Suppressor macrophage treated with lipopolysaccharide for 4 hours (primary cell): ENCODE results near the gene KIF16B.
"Not testable (repeated sequence)": the region's sequence is repeated elsewhere in the genome, so short reads cannot be mapped to it uniquely, and the experiment has no call there.

Experiments
- DNase-seq: peaks from one replicate; pipeline ENCODE4 v3.0.0-alpha.2; 2020

The KIF16B gene

GRCh38 chr20:16472045-16472872 is 101.0 kb downstream of the KIF16B start:
- peak; percentile 59 for DNase-seq

GRCh38 chr20:16469395-16469905 is 103.8 kb downstream of the KIF16B start:
- no peak for DNase-seq

GRCh38 chr20:16462711-16463110 is 110.5 kb downstream of the KIF16B start:
- no peak for DNase-seq

GRCh38 chr20:16459019-16459700 is 114.1 kb downstream of the KIF16B start:
- DNase-seq, result no peak

GRCh38 chr20:16457514-16457913 is 115.7 kb downstream of the KIF16B start:
- DNase-seq, result no peak

GRCh38 chr20:16455324-16455723 is 117.9 kb downstream of the KIF16B start:
- no peak for DNase-seq

- no peak for DNase-seq
Observed at GRCh38 chr20:16451982-16452381, 121.3 kb downstream of the KIF16B start.

GRCh38 chr20:16451001-16451400 is 122.2 kb downstream of the KIF16B start:
- DNase-seq, result no peak

- DNase-seq, result no peak
Observed at GRCh38 chr20:16446991-16447390, 126.3 kb downstream of the KIF16B start.

- DNase-seq, result no peak
Observed at GRCh38 chr20:16446246-16446645, 127.0 kb downstream of the KIF16B start.

GRCh38 chr20:16445482-16445881 is 127.8 kb downstream of the KIF16B start:
- DNase-seq, result no peak

- DNase-seq, result no peak
Observed at GRCh38 chr20:16444057-16444777, 129.0 kb downstream of the KIF16B start.

GRCh38 chr20:16441546-16442164 is 131.6 kb downstream of the KIF16B start:
- DNase-seq, result no peak

- no peak for DNase-seq
Observed at GRCh38 chr20:16440686-16441085, 132.6 kb downstream of the KIF16B start.

GRCh38 chr20:16439540-16439939 is 133.7 kb downstream of the KIF16B start:
- not testable (repeated sequence) for DNase-seq

GRCh38 chr20:16438100-16438499 is 135.1 kb downstream of the KIF16B start:
- no peak for DNase-seq

GRCh38 chr20:16437387-16437996 is 135.8 kb downstream of the KIF16B start:
- DNase-seq, result no peak

- DNase-seq, result peak; percentile 42
Observed at GRCh38 chr20:16434062-16434664, 139.1 kb downstream of the KIF16B start.

GRCh38 chr20:16433293-16433580 is 140.0 kb downstream of the KIF16B start:
- DNase-seq, result no peak

- DNase-seq, result no peak
Observed at GRCh38 chr20:16432466-16433292, 140.6 kb downstream of the KIF16B start.

- no peak for DNase-seq
Observed at GRCh38 chr20:16428112-16428511, 145.1 kb downstream of the KIF16B start.
